GM19328 (cell line): Measurements from ENCODE around the gene PDZRN3.

ENCODE experiments used
- ATAC-seq: cut with Tn5 transposase; IDR thresholded peaks from one replicate; pipeline ENCODE4 v1.9.1; 2021; ENCODE audit warnings: mild to moderate bottlenecking, moderate library complexity; ENCODE audit not compliant: unreplicated experiment

The PDZRN3 gene

GRCh38 chr3:73401059-73401458 lies 223.7 kb downstream of the PDZRN3 start:
- no peak for ATAC-seq

DNA sequence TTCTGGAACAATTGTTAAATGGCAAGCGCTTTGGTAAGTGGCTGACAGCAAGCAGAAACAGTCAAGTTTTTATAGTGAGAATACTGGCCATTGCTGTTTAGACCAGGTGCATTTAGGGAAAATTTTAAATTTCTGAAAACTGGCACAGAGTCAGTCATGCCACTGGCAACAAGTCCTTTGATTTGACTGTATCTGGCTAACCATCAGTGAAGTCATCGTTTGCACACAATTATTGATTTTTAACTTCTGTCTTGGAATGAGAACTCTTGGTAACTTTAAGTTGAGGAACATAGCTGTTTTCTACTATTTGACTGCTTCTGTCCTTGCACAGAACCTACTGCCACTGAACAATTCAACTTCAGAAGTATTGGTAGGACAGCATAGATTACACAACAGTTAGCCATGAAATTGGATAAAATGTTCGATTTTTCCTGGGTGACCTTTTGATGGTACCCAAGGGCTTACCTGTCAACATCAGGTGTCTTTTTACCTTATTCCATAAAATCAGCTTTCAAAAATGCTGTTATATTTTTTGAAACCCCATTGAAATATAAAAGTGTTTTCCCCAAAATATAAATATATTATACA lies 225.0 kb downstream of the PDZRN3 start:
- ATAC-seq = no peak

DNA sequence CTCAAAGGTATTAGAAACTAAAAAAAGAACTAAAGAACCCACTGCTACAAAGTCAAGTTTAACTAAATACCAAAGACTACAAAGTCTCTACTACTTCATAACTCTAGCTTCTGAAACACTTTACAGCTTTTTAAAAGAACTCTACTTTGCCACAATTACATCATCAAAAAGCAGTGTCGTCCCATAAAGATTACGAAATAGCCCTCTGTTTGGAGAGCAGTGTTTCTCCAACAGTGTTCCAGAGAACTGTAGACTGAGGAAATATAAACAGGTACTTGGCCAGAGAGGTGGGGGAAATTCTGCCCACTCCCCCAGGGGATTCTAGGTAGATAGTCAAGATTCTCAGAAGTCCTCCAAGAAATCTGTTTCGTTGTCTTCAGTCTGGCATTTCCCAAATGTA lies 225.6 kb downstream of the PDZRN3 start:
- ATAC-seq = no peak

DNA sequence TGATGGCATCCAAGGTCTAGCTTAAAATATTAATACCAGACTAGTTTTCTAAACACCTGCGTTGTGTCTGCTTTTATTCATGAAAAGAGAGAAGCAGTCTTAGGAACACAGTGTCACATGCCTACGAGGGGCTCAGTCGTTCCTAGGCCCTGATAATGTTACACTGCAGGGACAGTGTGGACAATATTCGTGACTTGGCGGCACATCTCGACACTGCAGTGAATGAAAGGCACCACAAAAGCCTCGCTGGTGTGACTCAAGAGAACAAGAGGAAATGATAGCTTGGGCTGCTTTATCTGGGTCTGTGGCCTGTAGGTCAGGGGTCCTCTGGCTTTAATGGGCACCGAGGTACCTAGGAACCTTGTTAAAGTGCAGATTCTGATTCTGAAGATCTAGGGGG lies 226.7 kb downstream of the PDZRN3 start:
- ATAC-seq = no peak

DNA sequence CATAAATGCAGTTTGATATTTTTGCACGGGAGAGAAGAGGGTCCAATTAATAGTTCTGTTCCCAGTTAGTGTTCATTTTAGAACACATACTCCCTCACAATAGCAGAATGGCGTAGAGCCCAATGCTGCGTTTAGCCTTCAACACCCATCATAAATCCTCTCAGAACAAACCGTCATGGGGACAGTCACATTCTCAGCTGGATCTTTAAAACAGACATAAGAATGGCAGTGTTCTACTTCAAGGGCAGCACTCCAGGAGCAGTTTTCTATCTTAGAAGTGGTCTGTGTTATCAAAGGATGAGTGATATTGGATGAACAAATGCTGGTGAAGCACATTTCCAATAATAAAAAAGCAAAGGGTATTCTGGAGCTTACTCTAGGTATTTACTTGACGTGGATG lies 230.5 kb downstream of the PDZRN3 start:
- no peak for ATAC-seq

DNA sequence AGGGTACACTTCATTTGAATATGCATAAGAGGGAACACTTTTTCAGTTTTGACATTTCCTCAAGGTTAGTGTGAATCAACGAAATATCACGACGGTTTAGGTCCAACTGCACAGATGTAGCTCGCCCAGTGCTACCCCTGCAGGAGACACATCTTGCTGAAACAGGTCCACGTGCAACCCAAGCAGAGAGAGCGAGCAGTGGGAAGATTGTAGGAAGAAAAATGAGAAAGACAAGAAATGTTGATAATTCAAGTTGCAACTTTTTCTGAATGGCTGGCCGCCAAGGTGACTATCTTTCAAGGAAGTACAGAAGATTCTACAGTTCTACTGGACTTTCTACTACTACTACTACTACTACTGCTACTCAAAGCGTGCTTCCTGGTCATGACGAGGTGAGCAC lies 231.7 kb downstream of the PDZRN3 start:
- ATAC-seq = no peak

GRCh38 chr3:73391984-73392383 lies 232.8 kb downstream of the PDZRN3 start:
- no peak for ATAC-seq

DNA sequence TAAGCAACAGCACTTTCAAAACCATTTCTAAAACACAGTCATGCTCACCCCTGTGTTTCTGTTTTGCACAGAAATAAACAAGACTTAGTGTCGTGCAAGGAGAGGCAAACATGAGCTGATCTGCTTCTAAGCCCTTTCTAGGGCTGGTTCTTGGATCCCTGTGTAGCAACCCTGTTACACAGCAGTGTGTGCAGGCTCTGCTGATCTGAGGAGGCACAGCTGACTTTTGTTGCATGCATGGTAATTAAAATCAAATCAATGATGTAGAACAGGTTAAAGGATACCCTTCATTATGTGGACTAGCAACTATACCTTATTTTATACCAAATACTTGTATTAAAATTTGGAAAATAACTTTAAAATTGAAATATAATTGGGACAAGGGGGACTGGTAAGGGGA lies 234.8 kb downstream of the PDZRN3 start:
- no peak for ATAC-seq

DNA sequence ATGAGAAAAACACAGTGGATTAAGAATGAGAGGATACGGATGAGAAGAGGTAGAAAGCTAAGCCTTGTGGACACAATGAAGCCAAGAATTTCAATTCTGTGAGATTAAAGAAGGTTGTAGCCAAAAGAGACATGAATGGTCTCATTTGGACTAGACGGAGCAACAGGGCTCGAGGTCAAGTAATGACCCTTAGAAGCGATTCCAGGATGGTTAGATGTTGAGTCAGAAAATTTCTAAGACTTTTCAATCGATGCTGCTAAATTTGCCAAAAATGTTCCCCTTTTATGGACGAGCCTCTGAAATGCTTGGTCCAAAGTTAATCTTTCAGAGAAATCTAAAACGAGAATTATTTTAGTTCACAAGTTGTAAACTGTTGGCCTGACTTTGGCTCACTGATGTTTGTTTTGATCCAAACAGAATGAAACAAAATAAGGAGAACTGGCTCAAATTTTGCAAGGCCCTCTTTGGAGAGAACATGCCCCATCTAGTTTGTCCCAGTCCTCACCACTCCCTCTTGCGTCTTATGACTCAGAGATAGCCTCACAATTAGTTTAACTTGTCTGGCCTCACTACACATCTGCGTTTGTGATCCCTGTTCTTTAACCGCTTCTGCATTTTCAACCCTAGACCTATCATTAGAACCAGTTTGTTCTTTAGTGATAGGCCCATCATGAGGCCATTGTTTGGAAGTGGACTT lies 235.5 kb downstream of the PDZRN3 start:
- ATAC-seq = no peak

- no peak for ATAC-seq
Measured at GRCh38 chr3:73385568-73385967, 239.2 kb downstream of the PDZRN3 start.

DNA sequence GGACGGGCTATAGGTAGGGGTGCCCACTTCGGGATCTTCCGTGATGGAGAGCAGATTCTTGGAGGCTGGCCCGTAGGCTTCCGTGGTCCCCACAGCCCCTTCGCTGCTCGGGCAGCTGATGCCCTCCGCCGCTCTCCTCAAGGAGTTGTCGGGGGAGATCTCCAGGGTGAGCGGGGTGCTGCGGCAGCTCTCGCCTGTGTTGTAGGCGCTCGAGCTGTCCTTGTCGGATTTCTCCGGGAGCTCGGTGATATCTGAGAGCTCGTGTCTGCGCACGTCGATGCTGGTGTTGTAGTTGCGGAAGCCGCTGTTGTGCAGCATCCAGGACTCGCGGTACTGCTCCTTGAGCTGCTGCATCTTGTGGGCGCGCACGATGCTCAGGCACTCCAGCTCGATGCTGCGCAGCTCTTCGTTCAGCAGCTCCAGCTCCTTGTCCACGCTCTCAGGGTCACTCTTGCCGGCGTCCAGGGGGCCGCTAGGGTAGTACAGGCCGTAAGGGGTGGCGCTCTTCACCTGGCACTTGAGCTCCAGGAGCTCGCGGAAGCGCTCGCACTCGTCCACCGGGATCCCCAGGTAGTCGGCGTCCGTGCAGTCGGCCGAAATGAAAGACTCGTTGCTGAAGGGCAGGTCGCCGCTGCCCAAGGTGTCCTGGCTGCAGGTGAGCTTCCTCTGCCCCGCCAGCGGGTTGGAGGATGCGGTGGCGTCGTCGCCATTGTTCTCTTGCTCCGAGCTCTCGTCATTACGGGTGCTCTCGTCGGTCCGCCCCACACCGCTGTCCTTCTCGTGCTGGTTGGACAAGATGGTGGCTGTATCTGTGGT lies 240.4 kb downstream of the PDZRN3 start:
- ATAC-seq = no peak

DNA sequence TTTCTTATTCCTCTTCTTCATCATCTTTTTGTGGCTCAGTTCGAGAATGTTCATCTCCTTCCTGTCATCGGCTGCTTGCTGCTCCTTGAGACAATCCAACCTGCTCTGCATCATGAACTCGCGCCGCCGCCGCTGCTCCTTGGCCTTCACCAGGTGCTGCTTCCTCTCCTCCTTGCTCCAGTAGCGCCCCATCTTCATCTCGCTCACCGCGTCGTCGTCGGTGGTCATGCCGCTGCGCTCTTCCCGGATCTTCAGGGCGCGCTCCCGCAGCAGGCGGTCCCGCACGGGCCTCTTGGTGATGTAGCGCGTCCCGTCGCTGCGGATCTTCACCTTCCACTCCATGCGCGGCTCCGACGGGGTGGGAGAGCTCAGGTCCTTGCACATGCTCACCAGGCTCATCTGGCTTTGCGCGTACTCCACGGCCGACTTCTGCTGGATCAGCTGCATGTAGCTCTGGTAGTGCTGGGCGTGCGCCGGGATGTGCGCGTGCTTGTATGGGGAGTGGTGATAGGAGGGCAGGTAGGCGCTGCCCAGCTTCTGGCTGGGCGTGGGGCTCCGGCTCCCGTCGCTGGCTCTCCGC lies 241.2 kb downstream of the PDZRN3 start:
- no peak for ATAC-seq

DNA sequence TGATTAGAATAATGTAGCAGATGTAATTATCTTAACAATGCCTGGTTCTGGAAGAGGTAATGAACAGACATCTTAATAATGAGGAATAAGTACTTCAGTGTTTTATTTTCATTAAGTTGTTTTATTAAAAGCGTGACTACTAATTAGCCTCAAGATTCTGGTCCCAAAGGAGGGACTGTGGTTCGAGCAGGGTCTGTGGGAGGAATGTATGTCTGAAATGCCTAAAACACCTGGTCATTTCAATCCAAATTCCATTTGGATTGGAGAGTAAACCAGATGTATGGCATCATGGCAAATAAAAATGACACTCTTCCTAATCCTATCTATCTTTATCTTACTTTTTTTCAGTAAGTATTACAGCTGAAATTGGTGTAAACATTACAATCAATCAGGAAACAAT lies 243.2 kb downstream of the PDZRN3 start:
- ATAC-seq = no peak

DNA sequence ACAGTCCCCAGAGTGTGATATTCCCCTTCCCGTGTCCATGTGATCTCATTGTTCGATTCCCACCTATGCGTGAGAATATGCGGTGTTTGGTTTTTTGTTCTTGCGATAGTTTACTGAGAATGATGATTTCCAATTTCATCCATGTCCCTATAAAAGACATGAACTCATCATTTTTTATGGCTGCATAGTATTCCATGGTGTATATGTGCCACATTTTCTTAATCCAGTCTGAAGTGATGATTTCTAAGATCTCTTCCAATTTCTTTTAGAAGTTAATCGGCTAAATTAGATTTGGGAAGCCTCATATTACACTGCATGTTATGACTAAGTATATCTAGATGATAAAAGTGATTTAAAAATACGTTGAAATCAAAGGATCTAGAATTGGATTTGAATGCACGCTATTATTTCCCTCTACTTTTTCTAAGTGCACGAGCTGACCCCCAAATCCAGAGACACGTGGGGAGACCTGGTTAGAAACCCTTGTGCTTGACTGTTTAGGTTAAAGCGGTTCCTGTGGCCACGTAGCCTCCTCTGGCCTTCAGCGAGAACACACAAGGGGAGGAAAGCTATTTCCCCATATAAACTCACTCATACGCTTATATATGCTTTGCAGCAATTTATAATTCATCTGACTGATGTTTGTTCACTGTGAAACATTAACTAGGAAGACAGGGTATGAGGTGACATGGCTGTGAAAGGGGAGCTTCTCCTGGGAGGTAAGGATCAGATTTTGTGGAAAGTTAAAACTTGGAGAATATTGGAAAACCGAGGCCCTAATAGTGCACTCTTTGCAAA lies 243.8 kb downstream of the PDZRN3 start:
- ATAC-seq = no peak

GRCh38 chr3:73379465-73379864 lies 245.3 kb downstream of the PDZRN3 start:
- ATAC-seq = no peak

GRCh38 chr3:73378207-73378606 lies 246.5 kb downstream of the PDZRN3 start:
- no peak for ATAC-seq

- no peak for ATAC-seq
Measured at GRCh38 chr3:73365756-73366397, 258.9 kb downstream of the PDZRN3 start.

DNA sequence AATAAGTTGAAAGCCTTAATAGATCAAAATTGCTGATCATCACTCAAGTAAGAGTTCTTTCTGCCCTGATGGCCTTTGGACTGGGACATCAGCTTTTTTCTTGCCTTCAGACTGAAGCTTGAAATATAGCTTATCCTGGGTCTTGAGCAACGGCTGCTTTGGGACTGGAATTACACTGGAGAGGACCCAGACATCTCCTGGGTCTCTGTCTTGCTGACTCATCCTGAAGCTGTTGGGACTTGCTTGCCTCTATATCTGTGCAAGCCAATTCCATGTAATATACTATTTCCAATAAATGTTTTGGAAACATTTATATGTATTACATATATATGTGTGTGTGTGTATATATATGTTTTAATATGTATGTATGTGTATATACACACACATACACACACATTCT lies 260.2 kb downstream of the PDZRN3 start:
- ATAC-seq = no peak

GRCh38 chr3:73363093-73363492 lies 261.6 kb downstream of the PDZRN3 start:
- no peak for ATAC-seq

- no peak for ATAC-seq
Measured at GRCh38 chr3:73361591-73361990, 263.1 kb downstream of the PDZRN3 start.
